Liver (tissue), 9 donors: Measurements from ENCODE around the gene SDC1. TPM values are rescaled to one million over a fixed set of nuclear protein-coding genes. Genes with fewer than 3 reads are reported as not detected.

Experiments
- DNase-seq: peaks from one replicate; pipeline ENCODE4 v3.0.0-alpha.2; 2017; ENCODE audit warnings: low spot score
- H3K27ac ChIP-seq, 2 donors: one replicate each; pipeline ENCODE4 v1.7.0; 2013; ENCODE audit warnings: inconsistent platforms in 2 of 2, low read length in 2 of 2, control low read depth in 1 of 2, low read depth in 1 of 2, mild to moderate bottlenecking in 1 of 2
- H3K27me3 ChIP-seq, 4 donors: one replicate each; pipeline versions ENCODE4 v1.6.1 to v1.7.0; 2013; ENCODE audit warnings: low read length in 3 of 4, inconsistent platforms in 1 of 4, mild to moderate bottlenecking in 1 of 4, moderate library complexity in 1 of 4; ENCODE audit not compliant: control insufficient read depth in 4 of 4, insufficient read depth in 4 of 4
- H3K36me3 ChIP-seq, 4 donors: one replicate each; pipeline versions ENCODE4 v1.6.1 to v1.7.0; 2013; ENCODE audit warnings: low read length in 3 of 4, mild to moderate bottlenecking in 3 of 4, low read depth in 1 of 4, moderate library complexity in 1 of 4; ENCODE audit not compliant: control insufficient read depth in 4 of 4, insufficient read depth in 3 of 4
- H3K4me1 ChIP-seq, 4 donors: one replicate each; pipeline versions ENCODE4 v1.6.1 to v1.7.0; 2013; ENCODE audit warnings: low read length in 3 of 4, mild to moderate bottlenecking in 3 of 4, moderate library complexity in 1 of 4; ENCODE audit not compliant: control insufficient read depth in 4 of 4, insufficient read depth in 4 of 4
- H3K4me3 ChIP-seq, 3 donors: one replicate each; pipeline versions ENCODE4 v1.6.1 to v1.7.0; 2013; ENCODE audit warnings: low read length in 3 of 3, control low read depth in 1 of 3, low read depth in 1 of 3, mild to moderate bottlenecking in 1 of 3
- H3K9ac ChIP-seq, 2 donors: one replicate each; pipeline ENCODE4 v1.7.0; 2013; ENCODE audit warnings: low read length in 2 of 2, mild to moderate bottlenecking in 2 of 2, moderate library complexity in 2 of 2, control low read depth in 1 of 2, low read depth in 1 of 2
- H3K9me3 ChIP-seq, 4 donors: one replicate each; pipeline versions ENCODE4 v1.6.1 to v1.7.0; 2013; ENCODE audit warnings: low read length in 3 of 4; ENCODE audit not compliant: control insufficient read depth in 4 of 4
- EGR1 ChIP-seq, 2 donors: IDR thresholded peaks; 2 replicates each; pipeline ENCODE4 v1.6.1; 2016 to 2018; ENCODE audit warnings: antibody characterized with exemption in 2 of 2, low read depth in 2 of 2
- FOXA1 ChIP-seq: IDR thresholded peaks from 2 replicates; pipeline ENCODE4 v1.6.1; 2016; ENCODE audit warnings: antibody characterized with exemption
- FOXA2 ChIP-seq: IDR thresholded peaks from 2 replicates; pipeline ENCODE4 v1.6.1; 2016; ENCODE audit warnings: antibody characterized with exemption
- GABPA ChIP-seq, 2 donors: IDR thresholded peaks in 1 of 2; conservative IDR thresholded peaks in 1 of 2; 2 replicates each; pipeline ENCODE4 v1.6.1; 2016; ENCODE audit warnings: antibody characterized with exemption in 2 of 2, mild to moderate bottlenecking in 1 of 2, moderate library complexity in 1 of 2
- HNF4A ChIP-seq, 2 donors: conservative IDR thresholded peaks; 2 replicates each; pipeline ENCODE4 v1.6.1; 2016; ENCODE audit warnings: antibody characterized with exemption in 2 of 2, mild to moderate bottlenecking in 2 of 2
- HNF4G ChIP-seq: IDR thresholded peaks from 2 replicates; pipeline ENCODE4 v1.6.1; 2016; ENCODE audit warnings: antibody characterized with exemption
- JUND ChIP-seq, 2 donors: IDR thresholded peaks; 2 replicates each; pipeline ENCODE4 v1.6.1; 2016; ENCODE audit warnings: antibody characterized with exemption in 2 of 2
- NR2F2 ChIP-seq: IDR thresholded peaks from 2 replicates; pipeline ENCODE4 v1.6.1; 2016; ENCODE audit warnings: antibody characterized with exemption
- RAD21 ChIP-seq, 2 donors: IDR thresholded peaks; 2 replicates each; pipeline ENCODE4 v1.6.1; 2016; ENCODE audit warnings: antibody characterized with exemption in 2 of 2, mild to moderate bottlenecking in 2 of 2
- RXRA ChIP-seq, 2 donors: IDR thresholded peaks; 2 replicates each; pipeline ENCODE4 v1.6.1; 2017 to 2018; ENCODE audit warnings: antibody characterized with exemption in 2 of 2, mild to moderate bottlenecking in 1 of 2
- SP1 ChIP-seq: IDR thresholded peaks from 2 replicates; pipeline ENCODE4 v1.6.1; 2018; ENCODE audit warnings: antibody characterized with exemption, mild to moderate bottlenecking
- TAF1 ChIP-seq: conservative IDR thresholded peaks from 2 replicates; pipeline ENCODE4 v1.6.1; 2016; ENCODE audit warnings: antibody characterized with exemption, mild to moderate bottlenecking
- YY1 ChIP-seq: IDR thresholded peaks from 2 replicates; pipeline ENCODE4 v1.6.1; 2016; ENCODE audit warnings: antibody characterized with exemption, mild to moderate bottlenecking
- WGBS: extraction: QIAGEN DNeasy Blood & Tissue Kit; methylation state at CpG from one replicate; pipeline ENCODE4 v1.1.7; 2013; 5-methylcytosine and 5-hydroxymethylcytosine counted together
- polyA plus RNA-seq, 2 donors: library from polyadenylated mRNA; stranded (reverse) in 1 of 2; unstranded in 1 of 2; fragments of 200-250 nt in 1 of 2; fragments of >200 nt in 1 of 2; fragmentation: Nextera tagmentation in 1 of 2; extraction: Ambion mirVana in 1 of 2; gene quantifications; one replicate each; pipeline versions ENCODE4 v1.2.1 to v1.2.3, GENCODE V29; 2013 to 2015
- total RNA-seq, 2 donors: library from RNA; depleted of rRNA; stranded (reverse); fragments of >200 nt; gene quantifications; one replicate each; pipeline ENCODE4 v1.2.3, GENCODE V29; 2014
- TF ChIP-seq, protein P1 (sequence below): fragments of 150-350 bp; IDR thresholded peaks from 2 replicates; pipeline ENCODE4 v1.5.1; 2017; ENCODE audit warnings: improper control_type of control experiment, low read depth, low read length; ENCODE audit not compliant: missing input control
- TF ChIP-seq, protein P2 (sequence below): IDR thresholded peaks from 2 replicates; pipeline ENCODE4 v1.6.1; 2016; ENCODE audit warnings: antibody characterized with exemption
- TF ChIP-seq, protein P3 (sequence below): IDR thresholded peaks from 2 replicates; pipeline ENCODE4 v1.6.1; 2016; ENCODE audit warnings: antibody characterized with exemption
- TF ChIP-seq, protein P4 (sequence below): IDR thresholded peaks from 2 replicates; pipeline ENCODE4 v1.6.1; 2016; ENCODE audit warnings: antibody characterized with exemption
- TF ChIP-seq, protein P5 (sequence below): IDR thresholded peaks from 2 replicates; pipeline ENCODE4 v1.6.1; 2016; ENCODE audit warnings: antibody characterized with exemption, mild to moderate bottlenecking
- donor health status: healthy.
- donor health status: healthy.
- donor health status: healthy.
- donor health status: healthy.
- donor health status: healthy.

Gene SDC1
- total and polyA plus RNA-seq, 4 donors, result 99.6 to 363 (median 196) TPM

DNA sequence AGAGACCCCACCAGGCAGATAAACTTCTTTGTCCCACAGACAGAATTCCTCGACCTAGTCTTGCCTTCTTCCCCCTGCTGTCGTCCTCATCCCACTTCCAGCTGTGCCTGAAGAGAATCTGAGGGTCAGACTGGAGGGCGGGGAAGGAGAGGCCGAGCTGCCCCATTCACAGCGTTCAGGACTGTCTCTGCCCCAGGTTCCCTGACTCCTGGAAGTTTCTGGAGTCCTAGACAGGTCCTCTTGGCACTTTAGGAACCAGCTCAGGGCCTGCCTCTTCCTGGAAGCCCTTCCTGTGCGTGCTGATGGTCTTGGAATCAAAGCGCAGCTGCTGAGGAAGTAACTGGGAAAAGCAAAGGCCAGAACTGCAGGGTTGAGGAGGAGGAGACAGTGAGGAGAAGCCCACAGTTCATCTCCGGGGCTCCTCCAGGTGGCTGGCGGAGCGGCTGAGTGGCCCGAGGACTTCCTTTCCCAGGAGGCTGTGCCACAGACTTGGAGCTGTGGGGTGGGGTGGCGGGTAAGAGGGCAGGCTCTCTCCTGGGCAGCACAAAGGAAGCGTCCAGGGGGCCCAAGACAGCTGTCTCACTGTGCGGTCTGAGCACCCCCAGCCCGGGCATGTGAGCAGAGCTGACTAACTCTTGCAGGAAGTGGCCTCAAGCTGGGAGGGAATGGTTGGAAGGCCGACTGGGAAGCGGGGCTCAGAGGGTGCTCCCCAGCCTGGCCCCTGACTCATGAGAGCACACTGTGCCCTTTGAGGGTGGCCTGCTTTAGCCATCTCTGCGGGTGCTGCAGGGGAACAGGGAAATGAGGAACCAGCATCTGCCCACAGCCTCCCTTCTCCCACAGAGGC lies 39.5 kb downstream of the SDC1 start:
- H3K4me1 ChIP-seq, result peaks cover 40 to 82% (median 72%) of the 10 kb centered on the region in 4 donors
- no peak overlapping the region for H3K9ac ChIP-seq
- H3K9me3 ChIP-seq, result no peaks in the 10 kb centered on the region
- H3K36me3 ChIP-seq, result no peaks in the 10 kb centered on the region
- no peaks in the 10 kb centered on the region for H3K27me3 ChIP-seq
- H3K27ac ChIP-seq, result peak overlapping the region; percentile 69 to 84
- DNase-seq, result no peak
- TF ChIP-seq EGR1 (IDR thresholded peaks at IDR 0.05; ENCODE audit: low read depth in 2 of 2), result no peak
- TF ChIP-seq SP1, result no peak
- TF ChIP-seq, protein P1, sequence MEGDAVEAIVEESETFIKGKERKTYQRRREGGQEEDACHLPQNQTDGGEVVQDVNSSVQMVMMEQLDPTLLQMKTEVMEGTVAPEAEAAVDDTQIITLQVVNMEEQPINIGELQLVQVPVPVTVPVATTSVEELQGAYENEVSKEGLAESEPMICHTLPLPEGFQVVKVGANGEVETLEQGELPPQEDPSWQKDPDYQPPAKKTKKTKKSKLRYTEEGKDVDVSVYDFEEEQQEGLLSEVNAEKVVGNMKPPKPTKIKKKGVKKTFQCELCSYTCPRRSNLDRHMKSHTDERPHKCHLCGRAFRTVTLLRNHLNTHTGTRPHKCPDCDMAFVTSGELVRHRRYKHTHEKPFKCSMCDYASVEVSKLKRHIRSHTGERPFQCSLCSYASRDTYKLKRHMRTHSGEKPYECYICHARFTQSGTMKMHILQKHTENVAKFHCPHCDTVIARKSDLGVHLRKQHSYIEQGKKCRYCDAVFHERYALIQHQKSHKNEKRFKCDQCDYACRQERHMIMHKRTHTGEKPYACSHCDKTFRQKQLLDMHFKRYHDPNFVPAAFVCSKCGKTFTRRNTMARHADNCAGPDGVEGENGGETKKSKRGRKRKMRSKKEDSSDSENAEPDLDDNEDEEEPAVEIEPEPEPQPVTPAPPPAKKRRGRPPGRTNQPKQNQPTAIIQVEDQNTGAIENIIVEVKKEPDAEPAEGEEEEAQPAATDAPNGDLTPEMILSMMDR, result no peak
- no peak for TF ChIP-seq NR2F2
- no peak for TF ChIP-seq YY1
- TF ChIP-seq FOXA1, result no peak
- no peak for TF ChIP-seq GABPA (IDR thresholded peaks at IDR 0.05 in 1 of 2, conservative IDR thresholded peaks at IDR 0.05 in 1 of 2)
- 80% methylated on average over 18 of the region's 18 CpGs for WGBS
- no peak overlapping the region for H3K4me3 ChIP-seq

DNA sequence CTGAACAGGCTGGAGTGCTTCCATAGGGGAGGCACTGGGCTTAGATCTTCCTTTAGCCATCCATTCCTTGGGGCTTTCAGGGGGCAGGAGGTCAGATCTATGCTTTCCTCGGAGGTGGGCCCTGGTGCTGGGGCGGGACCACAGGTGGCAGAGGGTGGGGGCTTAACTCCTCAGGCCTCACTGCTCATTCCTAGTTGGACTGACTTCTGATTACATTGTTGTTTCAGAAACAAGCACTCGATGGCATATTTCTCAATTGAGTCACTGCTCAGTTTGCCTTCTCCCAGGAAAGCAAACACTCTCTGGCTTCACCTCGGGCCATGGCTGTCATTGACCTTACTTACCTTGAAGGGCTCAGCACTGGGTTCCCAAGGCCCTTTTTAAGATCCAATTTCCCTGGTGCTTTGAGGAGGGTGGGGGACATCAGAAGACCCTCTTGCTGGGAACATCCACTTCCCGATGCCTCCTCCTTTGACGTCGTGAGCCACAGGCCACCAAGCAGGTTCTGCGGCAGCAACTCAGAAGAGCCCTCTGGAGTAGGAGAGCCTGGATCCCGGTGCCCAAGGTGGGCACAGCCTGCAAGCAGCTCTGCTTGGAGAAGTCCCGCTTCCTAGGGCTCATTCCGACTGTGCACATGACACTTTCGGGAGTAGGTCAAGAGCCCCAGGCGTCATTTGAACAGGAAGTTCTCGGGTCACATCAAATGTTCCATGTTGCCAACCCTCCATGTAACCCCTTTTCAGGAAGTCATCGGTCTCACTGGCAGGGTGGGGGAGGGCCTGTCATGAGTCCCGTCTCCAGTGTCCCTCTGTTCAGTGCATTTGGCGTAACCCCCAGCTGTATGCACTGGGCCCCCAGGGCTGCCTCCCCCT lies 40.6 kb downstream of the SDC1 start:
- no peak overlapping the region for H3K9ac ChIP-seq
- no peaks in the 10 kb centered on the region for H3K27me3 ChIP-seq
- H3K27ac ChIP-seq, result peak overlapping the region; percentile 69 to 84
- peaks cover 38 to 82% (median 71%) of the 10 kb centered on the region in 4 donors for H3K4me1 ChIP-seq
- 51% methylated on average over 17 of the region's 17 CpGs for WGBS
- H3K36me3 ChIP-seq, result no peaks in the 10 kb centered on the region
- no peak overlapping the region for H3K4me3 ChIP-seq
- TF ChIP-seq JUND (IDR thresholded peaks at IDR 0.05) (peak; percentile 60 to 79), GABPA (IDR thresholded peaks at IDR 0.05 in 1 of 2, conservative IDR thresholded peaks at IDR 0.05 in 1 of 2) (no peak), TAF1 (no peak), HNF4A (conservative IDR thresholded peaks at IDR 0.05) (peak; percentile 56 to 68), YY1 (no peak), NR2F2 (peak; percentile 9), FOXA2 (no peak), HNF4G (no peak), FOXA1 (no peak), RAD21 (IDR thresholded peaks at IDR 0.05) (peak in 1 of 2 donors; percentile 56), EGR1 (IDR thresholded peaks at IDR 0.05; ENCODE audit: low read depth in 2 of 2) (no peak), RXRA (IDR thresholded peaks at IDR 0.05) (peak; percentile 86 to 87), SP1 (peak; percentile 56)
- TF ChIP-seq, protein P2, sequence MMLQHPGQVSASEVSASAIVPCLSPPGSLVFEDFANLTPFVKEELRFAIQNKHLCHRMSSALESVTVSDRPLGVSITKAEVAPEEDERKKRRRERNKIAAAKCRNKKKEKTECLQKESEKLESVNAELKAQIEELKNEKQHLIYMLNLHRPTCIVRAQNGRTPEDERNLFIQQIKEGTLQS, result peak; percentile 42
- TF ChIP-seq, protein P3, sequence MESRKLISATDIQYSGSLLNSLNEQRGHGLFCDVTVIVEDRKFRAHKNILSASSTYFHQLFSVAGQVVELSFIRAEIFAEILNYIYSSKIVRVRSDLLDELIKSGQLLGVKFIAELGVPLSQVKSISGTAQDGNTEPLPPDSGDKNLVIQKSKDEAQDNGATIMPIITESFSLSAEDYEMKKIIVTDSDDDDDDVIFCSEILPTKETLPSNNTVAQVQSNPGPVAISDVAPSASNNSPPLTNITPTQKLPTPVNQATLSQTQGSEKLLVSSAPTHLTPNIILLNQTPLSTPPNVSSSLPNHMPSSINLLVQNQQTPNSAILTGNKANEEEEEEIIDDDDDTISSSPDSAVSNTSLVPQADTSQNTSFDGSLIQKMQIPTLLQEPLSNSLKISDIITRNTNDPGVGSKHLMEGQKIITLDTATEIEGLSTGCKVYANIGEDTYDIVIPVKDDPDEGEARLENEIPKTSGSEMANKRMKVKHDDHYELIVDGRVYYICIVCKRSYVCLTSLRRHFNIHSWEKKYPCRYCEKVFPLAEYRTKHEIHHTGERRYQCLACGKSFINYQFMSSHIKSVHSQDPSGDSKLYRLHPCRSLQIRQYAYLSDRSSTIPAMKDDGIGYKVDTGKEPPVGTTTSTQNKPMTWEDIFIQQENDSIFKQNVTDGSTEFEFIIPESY, result no peak
- TF ChIP-seq, protein P4, sequence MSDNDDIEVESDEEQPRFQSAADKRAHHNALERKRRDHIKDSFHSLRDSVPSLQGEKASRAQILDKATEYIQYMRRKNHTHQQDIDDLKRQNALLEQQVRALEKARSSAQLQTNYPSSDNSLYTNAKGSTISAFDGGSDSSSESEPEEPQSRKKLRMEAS, result peak; percentile 22
- TF ChIP-seq, protein P5, sequence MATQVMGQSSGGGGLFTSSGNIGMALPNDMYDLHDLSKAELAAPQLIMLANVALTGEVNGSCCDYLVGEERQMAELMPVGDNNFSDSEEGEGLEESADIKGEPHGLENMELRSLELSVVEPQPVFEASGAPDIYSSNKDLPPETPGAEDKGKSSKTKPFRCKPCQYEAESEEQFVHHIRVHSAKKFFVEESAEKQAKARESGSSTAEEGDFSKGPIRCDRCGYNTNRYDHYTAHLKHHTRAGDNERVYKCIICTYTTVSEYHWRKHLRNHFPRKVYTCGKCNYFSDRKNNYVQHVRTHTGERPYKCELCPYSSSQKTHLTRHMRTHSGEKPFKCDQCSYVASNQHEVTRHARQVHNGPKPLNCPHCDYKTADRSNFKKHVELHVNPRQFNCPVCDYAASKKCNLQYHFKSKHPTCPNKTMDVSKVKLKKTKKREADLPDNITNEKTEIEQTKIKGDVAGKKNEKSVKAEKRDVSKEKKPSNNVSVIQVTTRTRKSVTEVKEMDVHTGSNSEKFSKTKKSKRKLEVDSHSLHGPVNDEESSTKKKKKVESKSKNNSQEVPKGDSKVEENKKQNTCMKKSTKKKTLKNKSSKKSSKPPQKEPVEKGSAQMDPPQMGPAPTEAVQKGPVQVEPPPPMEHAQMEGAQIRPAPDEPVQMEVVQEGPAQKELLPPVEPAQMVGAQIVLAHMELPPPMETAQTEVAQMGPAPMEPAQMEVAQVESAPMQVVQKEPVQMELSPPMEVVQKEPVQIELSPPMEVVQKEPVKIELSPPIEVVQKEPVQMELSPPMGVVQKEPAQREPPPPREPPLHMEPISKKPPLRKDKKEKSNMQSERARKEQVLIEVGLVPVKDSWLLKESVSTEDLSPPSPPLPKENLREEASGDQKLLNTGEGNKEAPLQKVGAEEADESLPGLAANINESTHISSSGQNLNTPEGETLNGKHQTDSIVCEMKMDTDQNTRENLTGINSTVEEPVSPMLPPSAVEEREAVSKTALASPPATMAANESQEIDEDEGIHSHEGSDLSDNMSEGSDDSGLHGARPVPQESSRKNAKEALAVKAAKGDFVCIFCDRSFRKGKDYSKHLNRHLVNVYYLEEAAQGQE, result no peak
- TF ChIP-seq, protein P1, result no peak
- no peaks in the 10 kb centered on the region for H3K9me3 ChIP-seq
- no peak for DNase-seq
